ENCODE data around the gene STON1. TPM values are rescaled to one million over a fixed set of nuclear protein-coding genes. Genes with fewer than 3 reads are reported as not detected.

STON1 gene
- total RNA-seq, 6 experiments from 2014 or later, result 1.1 to 4.3 (median 1.6) TPM

DNA sequence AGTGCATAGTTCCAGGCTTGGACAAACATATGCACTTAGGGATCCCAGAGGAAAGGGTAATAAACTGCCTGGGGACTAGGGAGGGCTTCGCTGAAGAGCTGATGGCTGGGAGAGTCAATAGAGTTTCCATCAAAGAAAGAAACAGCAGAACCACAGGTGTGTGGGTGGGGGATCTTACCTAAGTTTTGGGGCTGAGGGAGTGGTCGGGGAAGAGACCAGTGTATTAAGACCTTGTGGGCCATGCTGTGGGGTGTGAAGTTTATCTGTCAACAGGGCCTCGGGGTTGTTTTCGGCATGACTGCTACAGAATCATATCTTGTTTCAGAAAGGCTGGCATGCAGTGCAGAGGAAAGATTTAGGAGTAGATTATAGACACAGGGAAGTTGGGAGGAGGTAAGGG, 56.5 kb downstream of the STON1 start:
- WGBS (ENCODE audit: insufficient coverage, low coverage, low lambda C conversion rate, missing lambda C conversion rate), result 55% methylated on average over 4 of the region's 4 CpGs
- TF ChIP-seq POLR2A (IDR thresholded peaks at IDR 0.05), result no peak
- TF ChIP-seq, protein P1, sequence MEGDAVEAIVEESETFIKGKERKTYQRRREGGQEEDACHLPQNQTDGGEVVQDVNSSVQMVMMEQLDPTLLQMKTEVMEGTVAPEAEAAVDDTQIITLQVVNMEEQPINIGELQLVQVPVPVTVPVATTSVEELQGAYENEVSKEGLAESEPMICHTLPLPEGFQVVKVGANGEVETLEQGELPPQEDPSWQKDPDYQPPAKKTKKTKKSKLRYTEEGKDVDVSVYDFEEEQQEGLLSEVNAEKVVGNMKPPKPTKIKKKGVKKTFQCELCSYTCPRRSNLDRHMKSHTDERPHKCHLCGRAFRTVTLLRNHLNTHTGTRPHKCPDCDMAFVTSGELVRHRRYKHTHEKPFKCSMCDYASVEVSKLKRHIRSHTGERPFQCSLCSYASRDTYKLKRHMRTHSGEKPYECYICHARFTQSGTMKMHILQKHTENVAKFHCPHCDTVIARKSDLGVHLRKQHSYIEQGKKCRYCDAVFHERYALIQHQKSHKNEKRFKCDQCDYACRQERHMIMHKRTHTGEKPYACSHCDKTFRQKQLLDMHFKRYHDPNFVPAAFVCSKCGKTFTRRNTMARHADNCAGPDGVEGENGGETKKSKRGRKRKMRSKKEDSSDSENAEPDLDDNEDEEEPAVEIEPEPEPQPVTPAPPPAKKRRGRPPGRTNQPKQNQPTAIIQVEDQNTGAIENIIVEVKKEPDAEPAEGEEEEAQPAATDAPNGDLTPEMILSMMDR (IDR thresholded peaks at IDR 0.05), result no peak
- DNase-seq, result no peak

DNA sequence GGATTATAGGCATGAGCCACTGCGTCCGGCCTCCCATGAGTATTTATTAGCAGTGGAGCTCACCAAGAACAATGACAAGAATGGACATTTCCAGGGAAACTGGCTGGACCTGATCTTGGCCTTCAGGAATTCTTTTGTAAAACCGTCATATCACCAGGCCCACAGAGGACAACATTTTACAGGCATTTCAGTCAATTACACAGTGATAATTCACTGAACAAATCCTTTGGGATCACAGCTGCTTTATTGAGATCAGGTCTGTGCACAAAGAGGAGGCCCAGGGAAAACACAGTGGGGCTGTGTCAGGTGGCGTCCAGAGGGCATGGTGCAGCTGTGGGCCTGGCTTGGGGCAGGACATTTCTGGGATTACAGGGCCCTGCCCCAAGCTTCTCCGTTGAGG, 57.6 kb downstream of the STON1 start:
- Histone ChIP-seq H3K27me3 (no peaks in the 10 kb centered on the region), H3K4me1 (no peaks in the 10 kb centered on the region), H3K4me3 (no peak overlapping the region), H3K36me3 (no peaks in the 10 kb centered on the region), H3K9me3 (no peaks in the 10 kb centered on the region), H3K27ac (no peak overlapping the region)
- DNase-seq (no peak), ATAC-seq (no peak)
- TF ChIP-seq POLR2A (IDR thresholded peaks at IDR 0.05), result no peak
- TF ChIP-seq, protein P1 (IDR thresholded peaks at IDR 0.05), result no peak
- intact Hi-C loops (cut with DNase I), result no loop called here
- WGBS (ENCODE audit: insufficient coverage, low coverage, low lambda C conversion rate, missing lambda C conversion rate), result 88% methylated on average over 5 of the region's 5 CpGs

More for the DNA sequence above, 56.5 kb downstream of the STON1 start:
- no peaks in the 10 kb centered on the region for H3K36me3 ChIP-seq
- H3K9me3 ChIP-seq, result no peaks in the 10 kb centered on the region
- H3K27me3 ChIP-seq, result no peaks in the 10 kb centered on the region
- H3K4me1 ChIP-seq, result no peaks in the 10 kb centered on the region
- no peak overlapping the region for H3K27ac ChIP-seq
- no peak overlapping the region for H3K4me3 ChIP-seq
- no peak for ATAC-seq
- intact Hi-C loops (cut with DNase I), result no loop called here

DNA sequence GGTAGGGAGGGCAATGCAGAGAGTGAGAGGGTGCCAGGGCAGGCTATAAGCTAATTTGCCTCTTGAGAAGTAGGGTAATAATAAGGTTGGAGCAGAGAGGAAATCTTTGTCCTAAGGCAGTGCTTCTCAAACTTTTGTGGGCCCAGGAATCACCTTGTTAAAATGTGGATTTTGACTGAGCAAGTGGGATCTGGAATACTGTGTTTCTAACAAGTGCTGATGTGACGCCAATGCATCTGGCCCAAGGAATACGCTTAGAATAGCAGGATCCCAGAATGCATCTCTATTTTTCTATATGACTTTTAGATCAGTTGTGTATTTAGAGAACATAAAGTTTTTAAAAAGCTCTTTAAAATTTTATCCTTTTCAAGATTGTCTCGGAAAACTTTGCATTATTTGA, 58.0 kb downstream of the STON1 start:
- H3K27me3 ChIP-seq, result no peaks in the 10 kb centered on the region
- H3K36me3 ChIP-seq, result no peaks in the 10 kb centered on the region
- WGBS (ENCODE audit: insufficient coverage, low coverage, low lambda C conversion rate, missing lambda C conversion rate), result 88% methylated on average over 3 of the region's 3 CpGs
- DNase-seq, result no peak
- no peaks in the 10 kb centered on the region for H3K4me1 ChIP-seq
- H3K4me3 ChIP-seq, result no peak overlapping the region
- H3K27ac ChIP-seq, result no peak overlapping the region
- intact Hi-C loops (cut with DNase I), result no loop called here
- no peaks in the 10 kb centered on the region for H3K9me3 ChIP-seq
- ATAC-seq, result no peak
- TF ChIP-seq, protein P1 (IDR thresholded peaks at IDR 0.05), result no peak
- no peak for TF ChIP-seq POLR2A (IDR thresholded peaks at IDR 0.05)

DNA sequence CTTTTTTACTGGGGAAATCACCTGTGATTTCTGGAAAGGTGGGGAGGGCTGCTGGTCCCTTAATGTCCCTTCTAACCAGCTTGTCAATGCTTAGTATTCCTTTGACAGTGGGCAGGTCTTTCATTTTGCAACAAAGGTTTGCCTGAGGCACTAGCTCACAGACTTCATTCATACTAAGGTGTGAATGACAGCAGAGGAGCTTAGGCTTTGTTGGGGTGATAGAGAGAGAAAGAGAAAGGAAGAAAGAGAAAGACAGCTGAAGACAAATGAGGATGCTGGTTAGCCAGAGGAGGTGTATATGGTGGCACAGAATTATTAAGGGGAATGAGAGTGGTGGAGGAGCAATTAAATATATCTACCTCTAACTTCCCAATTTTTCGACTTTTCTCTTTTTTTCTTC, 58.8 kb downstream of the STON1 start:
- WGBS (ENCODE audit: insufficient coverage, low coverage, low lambda C conversion rate, missing lambda C conversion rate), result 33% methylated on average over 1 of the region's 1 CpG
- intact Hi-C loops (cut with DNase I), result no loop called here

More for the DNA sequence above, 58.8 kb downstream of the STON1 start:
- H3K27me3 ChIP-seq, result no peaks in the 10 kb centered on the region
- H3K27ac ChIP-seq, result no peak overlapping the region
- H3K9me3 ChIP-seq, result no peaks in the 10 kb centered on the region
- no peak for DNase-seq
- no peak for TF ChIP-seq POLR2A (IDR thresholded peaks at IDR 0.05)
- TF ChIP-seq, protein P1 (IDR thresholded peaks at IDR 0.05), result no peak
- H3K4me3 ChIP-seq, result no peak overlapping the region
- no peak for ATAC-seq
- H3K36me3 ChIP-seq, result no peaks in the 10 kb centered on the region
- no peaks in the 10 kb centered on the region for H3K4me1 ChIP-seq

Measured in right lobe of liver (tissue), 6 donors.